HG03469 (cell line): ENCODE data around the gene ARSB.
"Not testable (repeated sequence)": the region's sequence is repeated elsewhere in the genome, so short reads cannot be mapped to it uniquely, and the experiment has no call there.

ENCODE experiments used
- ATAC-seq: cut with Tn5 transposase; IDR thresholded peaks from one replicate; pipeline ENCODE4 v1.9.1; 2021; ENCODE audit warnings: mild to moderate bottlenecking, moderate library complexity, moderate number of reproducible peaks; ENCODE audit not compliant: unreplicated experiment

The ARSB gene

DNA sequence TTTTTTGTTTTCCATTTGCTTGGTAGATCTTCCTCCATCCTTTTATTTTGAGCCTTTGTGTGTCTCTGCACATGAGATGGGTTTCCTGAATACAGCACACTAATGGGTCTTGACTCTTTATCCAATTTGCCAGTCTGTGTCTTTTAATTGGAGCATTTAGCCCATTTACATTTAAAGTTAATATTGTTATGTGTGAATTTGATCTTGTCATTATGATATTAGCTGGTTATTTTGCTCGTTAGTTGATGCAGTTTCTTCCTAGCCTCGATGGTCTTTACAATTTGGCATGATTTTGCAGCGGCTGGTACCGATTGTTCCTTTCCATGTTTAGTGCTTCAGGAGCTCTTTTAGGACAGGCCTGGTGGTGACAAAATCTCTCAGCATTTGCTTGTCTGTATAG lies 133.2 kb downstream of the ARSB start:
- ATAC-seq: not testable (repeated sequence)

DNA sequence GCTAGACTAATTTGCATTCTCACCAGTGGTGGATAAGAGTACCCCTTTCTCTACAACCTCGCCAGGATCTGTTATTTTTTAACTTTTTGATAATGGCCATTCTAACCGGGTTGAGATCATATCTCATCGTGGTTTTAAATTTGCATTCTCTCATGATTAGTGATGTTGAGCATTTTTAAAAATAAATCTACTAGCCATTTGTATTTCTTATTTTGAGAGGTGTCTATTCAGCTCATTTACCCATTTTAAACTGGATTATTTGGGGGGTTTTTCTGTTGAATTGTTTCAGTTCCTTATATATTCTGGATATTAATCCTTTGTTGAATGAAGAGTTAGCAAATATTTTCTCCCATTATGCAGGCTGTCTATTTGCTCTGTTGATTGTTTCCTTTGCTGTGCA lies 139.6 kb downstream of the ARSB start:
- no peak for ATAC-seq

- ATAC-seq: no peak
These were observed 141.7 kb downstream of the ARSB start for GRCh38 chr5:78843436-78843835.

DNA sequence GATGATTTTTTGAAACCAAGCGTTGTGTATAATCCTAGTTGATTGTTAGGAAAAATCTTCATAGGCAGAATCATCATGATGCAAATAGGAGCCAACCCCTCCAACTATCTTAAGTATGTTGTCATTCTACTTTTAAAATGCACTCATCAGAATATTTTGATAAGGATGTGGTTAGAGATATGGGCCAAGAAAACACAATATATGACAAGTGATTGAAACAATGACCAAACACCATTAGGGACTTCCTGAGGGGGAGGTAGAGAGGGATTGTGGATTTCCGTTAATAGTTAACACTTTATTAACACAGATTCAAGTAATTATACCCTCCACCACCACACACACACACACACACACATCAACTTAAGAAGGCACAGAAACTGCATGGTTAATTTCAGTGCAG lies 143.3 kb downstream of the ARSB start:
- no peak for ATAC-seq

DNA sequence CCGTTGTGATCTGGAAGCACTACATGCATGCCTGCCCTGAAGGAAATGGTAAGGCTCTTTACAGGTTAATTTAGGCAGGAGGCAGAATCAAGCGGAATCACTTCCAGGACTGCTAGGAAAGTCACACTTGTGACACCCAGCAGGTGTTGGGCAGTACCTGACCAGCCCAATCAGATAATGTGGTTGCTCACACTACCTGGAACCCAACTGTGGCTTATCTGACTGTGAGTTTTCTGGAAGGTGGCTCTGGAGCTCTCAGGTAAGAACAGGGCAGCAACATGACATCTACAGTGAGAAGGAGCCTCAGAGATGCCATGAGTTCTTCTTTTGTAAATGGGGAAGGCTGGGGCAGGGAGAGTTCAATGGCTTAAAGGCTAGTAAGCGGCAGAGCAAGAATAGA lies 146.4 kb downstream of the ARSB start:
- ATAC-seq: no peak

DNA sequence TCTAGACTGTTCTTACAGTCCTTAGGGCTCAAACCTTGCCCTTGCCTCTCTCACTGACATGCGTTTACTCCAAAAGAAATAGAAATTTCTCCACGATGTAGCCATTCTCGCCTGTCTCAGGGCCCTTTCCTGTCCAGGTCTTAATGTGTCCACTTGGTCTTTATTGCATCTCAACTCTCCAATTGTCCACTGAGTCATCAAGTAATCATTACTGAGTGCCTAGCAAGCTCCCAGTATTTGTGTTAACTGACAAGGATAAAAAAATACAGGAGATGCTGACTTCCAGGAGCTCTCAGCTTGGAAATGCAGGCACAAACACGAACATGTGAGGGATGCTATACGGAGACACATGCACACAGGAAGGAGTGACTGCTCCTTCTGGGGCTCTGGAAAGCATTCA lies 147.3 kb downstream of the ARSB start:
- ATAC-seq: no peak

GRCh38 chr5:78835176-78835575 lies 149.9 kb downstream of the ARSB start:
- no peak for ATAC-seq

GRCh38 chr5:78833284-78833683 lies 151.8 kb downstream of the ARSB start:
- ATAC-seq: no peak

GRCh38 chr5:78830528-78831046 lies 154.5 kb downstream of the ARSB start:
- ATAC-seq: no peak

DNA sequence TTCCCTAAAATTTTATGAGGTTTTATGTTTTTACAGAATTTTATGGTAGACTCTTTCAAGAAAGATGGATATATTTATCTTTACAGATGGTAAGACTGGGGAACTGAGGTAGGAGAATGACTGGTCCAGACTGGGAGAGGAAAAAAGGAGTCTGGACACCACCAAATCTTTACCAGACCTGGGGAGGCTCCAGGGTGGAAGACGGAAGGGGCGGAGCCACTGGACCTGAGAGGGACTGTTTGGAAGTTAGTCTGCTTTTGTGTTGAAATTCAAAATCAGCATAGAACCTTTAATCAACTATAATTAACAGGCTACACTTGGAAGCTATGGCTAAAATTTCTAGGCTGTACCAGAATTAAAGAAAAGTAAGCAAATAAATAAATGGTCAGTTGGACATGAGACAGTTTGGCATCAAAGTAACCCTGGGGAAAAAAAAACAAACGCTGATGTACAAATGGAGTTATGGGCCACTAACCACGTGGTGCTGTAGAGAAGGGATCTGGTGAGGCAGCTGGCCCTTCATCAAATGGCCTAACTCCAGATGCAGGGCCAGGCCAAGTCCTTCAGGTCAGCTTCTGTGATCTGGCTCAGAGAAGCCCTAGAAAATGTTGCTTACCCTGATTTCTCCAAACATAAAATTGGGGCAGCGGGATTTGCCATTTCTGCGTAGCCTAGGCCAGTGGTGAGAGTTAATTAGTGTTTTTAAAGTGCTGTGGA lies 155.1 kb downstream of the ARSB start:
- no peak for ATAC-seq

DNA sequence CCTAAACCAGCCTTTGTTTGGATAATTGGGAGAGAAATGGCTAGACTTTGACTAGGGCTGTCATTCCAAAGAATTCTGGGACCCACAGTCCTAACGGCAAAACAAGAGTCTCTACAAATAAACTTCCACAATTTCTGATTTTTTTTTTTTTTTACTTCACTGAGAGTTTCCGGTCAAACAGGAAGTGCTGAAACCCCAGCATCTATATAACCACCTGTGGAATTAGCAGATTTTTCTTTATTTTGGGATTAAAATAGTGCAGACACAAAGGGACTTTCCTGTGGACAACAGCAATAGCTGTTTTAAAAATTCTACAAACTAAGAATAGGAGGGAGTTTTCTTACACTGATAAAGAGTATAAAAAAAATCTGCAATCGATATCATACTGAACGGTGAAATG lies 157.4 kb downstream of the ARSB start:
- ATAC-seq: no peak

DNA sequence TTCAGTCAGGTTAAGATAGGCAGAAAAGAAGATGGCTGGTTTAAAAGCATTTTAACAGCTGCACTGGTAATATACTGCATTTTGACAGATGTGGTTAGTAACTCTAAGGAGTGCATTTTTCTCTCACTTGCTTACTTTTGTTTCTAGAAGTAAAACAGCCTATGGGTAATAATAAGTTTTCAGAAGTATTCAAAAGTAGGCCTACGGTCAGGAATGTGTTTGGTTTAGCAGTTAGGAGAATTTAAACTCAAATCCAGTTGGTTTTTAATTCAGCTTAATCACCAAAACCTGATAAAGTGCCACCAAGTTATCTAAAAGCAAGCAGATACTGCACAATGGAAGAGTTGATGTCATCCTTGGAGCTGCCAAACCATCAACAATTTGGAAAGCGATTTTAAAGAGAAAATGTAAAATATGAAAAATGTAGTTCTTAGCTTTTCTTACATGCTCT lies 160.3 kb downstream of the ARSB start:
- no peak for ATAC-seq

DNA sequence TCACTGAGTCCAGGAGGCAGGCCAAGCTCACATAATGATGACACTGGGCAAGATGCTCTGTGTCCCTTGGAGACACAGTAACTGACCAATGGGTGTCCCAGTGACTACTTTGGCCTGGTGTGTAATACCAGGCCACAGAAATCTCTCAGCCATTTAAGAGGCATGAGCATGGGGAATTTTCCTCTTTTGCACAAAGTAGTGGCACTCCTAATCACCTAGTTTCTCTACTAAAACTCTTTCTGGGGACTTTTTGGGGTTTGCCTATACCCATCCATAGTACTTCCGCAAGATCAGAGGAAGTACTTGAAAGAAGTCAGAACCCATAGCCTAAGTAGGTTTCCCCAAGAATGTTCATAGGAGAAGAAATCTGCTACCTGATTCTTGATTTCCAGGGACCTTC lies 161.9 kb downstream of the ARSB start:
- no peak for ATAC-seq

DNA sequence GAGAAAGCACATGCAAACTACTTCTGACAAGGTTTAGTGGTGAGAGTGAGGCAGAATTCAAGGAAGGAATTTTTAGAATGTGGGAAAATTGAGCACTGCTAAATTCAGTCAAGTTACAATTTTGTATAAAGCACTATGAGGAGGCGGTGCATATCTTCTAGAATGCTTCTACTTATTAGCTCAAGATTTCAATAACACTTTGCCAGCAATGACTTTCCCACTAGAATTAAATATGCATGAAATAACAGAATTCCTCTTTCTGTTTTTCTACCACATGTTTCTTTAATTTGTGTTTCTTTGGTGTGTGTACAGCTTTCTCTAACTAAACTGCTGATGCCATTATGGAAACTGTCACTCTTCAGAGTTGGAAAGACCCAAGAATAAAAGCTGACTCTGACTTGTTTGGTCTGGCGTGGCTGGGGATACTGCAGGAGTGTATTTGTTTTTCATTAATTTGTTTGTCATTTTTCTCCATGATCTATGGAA lies 163.5 kb downstream of the ARSB start:
- ATAC-seq: no peak

DNA sequence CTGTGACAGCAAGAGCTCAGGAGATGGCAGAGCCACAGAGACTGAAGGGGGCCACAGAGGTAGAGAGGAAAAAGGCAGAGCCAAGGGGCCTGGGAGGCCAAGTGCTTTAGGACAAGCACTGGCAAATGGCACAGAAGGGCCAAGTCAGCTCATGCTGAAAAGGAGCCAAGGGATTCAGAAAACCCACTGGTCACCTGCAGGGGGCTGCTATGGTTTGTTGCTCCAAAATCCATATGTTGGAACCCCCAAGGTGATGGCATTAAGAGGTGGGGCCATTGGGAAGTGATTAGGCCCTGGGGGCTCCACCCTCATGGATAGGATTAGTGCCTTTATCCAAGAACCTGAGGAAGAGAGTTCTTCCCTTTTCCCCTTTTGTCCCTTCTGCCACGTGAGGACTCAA lies 165.4 kb downstream of the ARSB start:
- no peak for ATAC-seq

GRCh38 chr5:78819166-78819565 lies 165.9 kb downstream of the ARSB start:
- ATAC-seq: no peak

DNA sequence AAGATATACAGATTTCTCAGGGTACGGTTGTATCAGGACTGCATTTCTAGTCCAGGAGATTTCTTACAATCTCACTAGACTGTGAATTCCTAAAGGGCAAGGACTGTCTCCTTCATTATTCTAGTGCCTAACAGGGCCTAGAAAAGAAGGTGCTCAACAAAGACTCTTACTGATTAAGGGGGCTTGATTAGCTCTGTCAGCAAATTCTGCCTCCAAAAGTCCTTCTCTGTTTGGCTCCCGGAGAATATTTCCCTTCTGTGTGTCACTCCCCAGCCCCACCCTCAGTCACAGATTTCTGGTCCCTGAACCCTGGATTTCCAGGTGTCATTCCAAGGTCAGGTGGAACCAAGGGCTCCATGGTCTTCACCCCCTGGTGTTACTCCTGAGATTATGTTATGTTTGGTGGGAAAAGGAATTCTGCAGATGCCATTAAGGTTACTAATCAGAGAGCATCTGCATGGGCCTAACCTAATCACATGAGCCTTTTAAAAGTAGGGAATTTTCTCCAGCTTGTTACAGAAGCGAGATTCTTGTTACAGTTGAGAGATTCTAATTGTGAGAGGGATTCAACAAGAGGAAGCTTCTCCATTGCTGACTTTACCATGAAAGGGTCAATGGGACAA lies 168.9 kb downstream of the ARSB start:
- no peak for ATAC-seq

DNA sequence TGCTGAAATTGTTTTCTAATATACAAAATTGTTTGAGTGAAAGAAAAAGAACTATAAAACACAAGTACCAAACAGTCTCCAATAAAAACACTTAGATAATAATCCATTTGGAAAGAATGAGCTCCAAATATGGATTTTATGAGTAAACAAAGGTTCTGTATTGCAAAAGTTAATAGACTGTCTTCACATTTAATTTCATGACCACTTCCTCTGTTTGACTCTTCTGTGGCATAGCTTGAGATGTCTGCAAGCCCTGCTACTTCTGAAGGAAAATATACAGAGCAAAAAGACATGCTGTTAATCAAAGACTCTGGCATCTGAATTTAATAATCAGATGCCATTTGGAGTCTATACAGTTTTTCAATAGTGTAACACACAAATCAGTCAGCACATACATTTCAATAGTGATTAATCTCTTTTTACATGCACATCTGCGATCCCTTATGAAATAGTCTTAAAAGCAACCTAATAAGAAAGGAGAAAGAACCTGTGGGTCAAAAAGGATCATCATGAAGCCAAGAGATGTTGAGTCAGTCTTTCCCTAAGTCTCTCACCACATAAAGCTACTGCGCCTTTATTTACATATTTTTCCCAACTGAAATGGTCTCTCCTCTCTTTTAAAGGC lies 171.1 kb downstream of the ARSB start:
- ATAC-seq: no peak

DNA sequence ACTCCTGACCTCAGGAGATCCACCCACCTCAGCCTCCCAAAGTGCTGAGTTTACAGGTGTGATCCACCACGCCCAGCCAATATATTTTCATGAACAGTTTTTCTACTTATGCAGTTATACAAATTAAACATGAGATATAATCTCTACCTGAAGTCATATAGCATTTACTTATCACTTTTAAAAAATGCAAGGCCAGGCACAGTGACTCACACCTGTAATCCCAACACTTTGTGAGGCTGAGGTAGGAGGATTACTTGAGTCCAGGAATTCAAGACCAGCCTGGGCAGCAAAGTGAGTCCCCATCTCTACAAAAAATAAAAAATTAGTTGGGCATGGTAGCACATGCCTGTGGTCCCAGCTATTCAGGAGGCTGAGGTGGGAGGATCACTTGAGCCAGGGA lies 171.8 kb downstream of the ARSB start:
- no peak for ATAC-seq

DNA sequence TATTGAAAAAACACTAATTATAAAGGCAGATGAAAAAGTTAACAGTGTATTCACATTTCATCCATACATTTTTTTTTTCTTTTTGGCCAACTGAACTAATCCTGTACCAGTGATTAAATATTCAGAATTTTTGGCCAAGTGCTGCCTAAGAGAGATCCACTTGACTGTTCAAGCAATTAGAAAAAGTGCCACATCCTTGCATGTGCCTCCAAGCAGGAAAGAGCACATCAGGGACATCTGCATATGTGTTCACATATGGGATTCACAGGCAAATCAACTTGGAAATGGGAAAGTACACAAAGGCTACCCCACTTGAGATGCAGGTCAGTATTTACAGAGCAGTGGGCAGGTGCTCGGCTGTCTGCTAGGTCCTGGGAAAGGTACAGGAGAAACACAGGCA lies 173.2 kb downstream of the ARSB start:
- ATAC-seq: no peak

DNA sequence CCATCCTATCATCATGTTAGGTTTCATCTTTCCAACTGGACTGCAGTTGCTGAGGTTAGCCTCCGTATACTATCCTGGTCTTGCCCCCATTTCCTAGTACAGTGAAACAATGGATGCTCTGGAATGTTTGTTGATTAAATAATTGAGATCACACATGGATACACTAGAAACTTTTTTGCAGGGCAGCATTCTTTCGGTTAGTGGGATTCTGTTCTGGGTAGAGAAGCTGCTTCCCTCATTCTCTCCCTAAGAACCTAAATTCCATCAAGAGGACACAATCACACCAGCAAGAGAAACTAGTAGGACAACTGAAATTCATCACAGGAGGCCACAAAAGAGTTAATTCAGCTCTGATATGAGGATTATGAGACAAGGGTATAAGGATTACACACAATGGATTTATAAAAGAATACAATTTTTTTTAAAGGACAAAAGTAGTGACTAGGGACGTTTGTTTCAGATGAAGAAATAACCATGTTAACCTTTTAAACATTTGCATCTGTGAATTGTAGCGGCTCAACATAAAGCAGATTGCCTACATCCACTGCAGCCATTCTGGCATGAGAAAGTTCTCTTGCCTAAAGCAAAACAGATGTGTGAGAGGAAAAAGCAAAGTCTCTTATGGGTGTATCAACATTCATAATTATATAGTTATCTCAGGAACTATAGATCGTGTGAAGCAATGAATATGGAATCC lies 173.8 kb downstream of the ARSB start:
- no peak for ATAC-seq
